Stimulated activated naive CD8-positive, alpha-beta T cell treated with anti-CD3 and anti-CD28 coated beads, Interleukin-15, Interleukin-2, amounts not matched to agents 100 U/mL and 50 U/mL, for 24 hours (primary cell): ENCODE measurements around the gene RNASE4.

Source experiments
- ATAC-seq: fragments of 150-1000 bp; cut with Tn5 transposase; one replicate; pipeline ENCODE4 v1.10.0; 2021
- DNase-seq: peaks from one replicate; pipeline ENCODE4 v3.0.0; 2021

RNASE4 gene

DNA sequence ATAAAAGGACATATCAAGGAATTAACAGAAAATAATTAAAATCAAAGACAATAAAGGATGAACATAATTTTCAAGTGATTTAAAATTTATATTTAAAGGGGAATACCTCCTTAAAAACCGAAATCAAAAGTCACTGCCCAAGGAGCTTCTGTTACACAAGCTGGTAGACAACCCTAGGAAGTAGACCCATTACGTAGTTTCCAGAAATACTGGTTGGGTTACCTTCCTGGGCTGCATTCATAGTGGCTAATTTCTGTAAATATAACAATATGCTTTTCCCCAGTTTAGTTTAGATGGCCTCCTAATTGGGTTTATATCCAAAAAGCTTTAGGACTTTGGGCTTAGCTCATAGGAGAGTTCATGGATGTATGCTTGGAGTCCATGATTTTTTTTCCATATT is 59.2 kb downstream of the RNASE4 start:
- no peak for DNase-seq

DNA sequence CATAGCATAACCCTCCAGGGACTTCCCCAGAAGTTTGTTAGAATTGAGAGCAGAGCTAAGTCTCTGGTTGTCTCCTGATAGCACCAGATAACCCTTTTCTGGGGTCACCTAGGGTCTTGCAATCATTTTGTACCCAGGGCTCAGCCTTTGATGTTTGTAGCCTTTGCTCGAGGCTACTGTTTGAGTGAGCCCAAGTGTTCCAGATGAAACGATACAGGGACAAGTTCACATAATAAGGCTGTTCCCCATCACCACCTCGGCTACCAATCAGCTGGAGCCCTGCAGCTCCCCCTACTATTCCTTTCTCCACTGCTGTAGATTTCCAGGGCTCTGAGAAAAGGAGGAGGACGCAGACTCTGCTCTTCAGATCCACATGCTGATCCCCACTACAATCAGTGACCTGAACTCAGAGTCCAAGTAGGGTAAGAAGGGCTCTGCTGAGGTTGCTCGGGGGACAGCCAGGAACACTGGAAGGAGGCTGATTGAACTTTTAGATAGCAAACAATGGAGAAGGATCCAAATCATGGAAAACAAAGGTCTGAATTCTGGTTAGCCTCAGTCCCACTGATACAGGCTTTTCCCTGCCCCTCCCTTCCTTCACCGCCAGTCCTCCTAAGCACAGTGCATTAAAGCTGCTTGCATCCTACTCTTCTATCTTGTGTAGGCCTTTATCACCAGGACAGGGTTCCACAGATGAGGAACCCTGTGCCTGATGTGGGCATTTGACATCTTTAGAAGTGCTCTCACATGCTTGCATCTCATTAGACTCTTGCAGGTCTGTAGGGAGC is 61.4 kb downstream of the RNASE4 start, which contains the start of gene EDDM3A:
Gene EDDM3A (plus strand): TSS at position 317 of the 788 bp plus-strand sequence. CDS start 1,694 bp downstream, outside the sequence.
- no peak for ATAC-seq
- no peak for DNase-seq

More for the DNA sequence above, 59.2 kb downstream of the RNASE4 start:
- no peak for ATAC-seq

DNA sequence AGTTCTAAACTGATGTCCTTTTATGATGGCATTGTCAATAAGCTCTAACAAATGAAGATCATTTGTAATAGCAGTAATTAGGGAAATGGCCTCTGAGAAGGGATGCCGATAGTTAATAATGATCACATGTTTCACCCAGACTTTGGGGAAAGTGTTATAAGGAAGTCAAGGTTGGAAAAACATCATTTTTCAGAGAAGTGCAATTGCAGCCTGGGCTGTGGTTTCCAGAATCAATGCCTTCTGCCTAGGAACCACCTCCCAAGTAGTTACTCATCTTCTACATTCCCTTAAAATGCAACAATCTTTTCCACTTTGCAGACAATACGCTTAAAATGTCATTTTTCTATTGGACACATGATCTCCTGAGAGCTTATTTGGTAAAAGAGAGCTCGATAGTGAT is 62.2 kb downstream of the RNASE4 start:
- DNase-seq (no peak), ATAC-seq (no peak)

GRCh38 chr14:20748439-20748838 is 64.1 kb downstream of the RNASE4 start:
- ATAC-seq, result no peak
- no peak for DNase-seq

DNA sequence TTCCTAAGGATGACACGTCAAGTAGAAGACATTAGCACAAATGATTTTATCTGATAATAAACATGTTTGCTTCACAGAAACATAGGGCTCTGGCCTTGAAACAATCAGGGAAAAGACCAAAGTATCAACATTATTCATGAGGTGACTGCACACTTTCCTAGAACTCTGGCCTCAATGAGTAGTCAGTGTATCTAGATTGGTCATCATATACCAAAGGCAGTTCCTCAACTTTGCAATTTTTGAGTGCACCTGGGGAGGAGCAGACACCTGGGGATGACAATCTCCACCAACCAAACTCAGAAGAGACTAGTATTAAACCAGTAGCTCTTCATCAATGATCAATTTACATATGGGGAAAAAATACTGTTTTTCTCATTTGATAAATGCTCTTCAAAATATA is 65.8 kb downstream of the RNASE4 start:
- DNase-seq (no peak), ATAC-seq (no peak)
